SJSA1 (cell line): ENCODE data around the gene CAD. TPM values are rescaled to one million over a fixed set of nuclear protein-coding genes. Genes with fewer than 3 reads are reported as not detected.
A peak's percentile ranks its signal among the peaks of the same experiment; 100 is the strongest.

ENCODE experiments used
- DNase-seq, 2 experiments: peaks; one replicate each; pipeline ENCODE4 v3.0.0-alpha.2; 2015 to 2020; ENCODE audit warnings: low spot score in 2 of 2, low read depth in 1 of 2
- H3K27ac ChIP-seq: fragments of 250-450 bp; sonication (Bioruptor Pico); 2 replicates; pipeline ENCODE4 v1.5.1; 2020; ENCODE audit warnings: mild to moderate bottlenecking, moderate library complexity
- H3K27me3 ChIP-seq: fragments of 250-450 bp; sonication (Bioruptor Pico); replicated peaks from 2 replicates; pipeline ENCODE4 v1.5.1; 2020; ENCODE audit warnings: mild to moderate bottlenecking, moderate library complexity
- H3K36me3 ChIP-seq: fragments of 250-450 bp; sonication (Bioruptor Pico); 2 replicates; pipeline ENCODE4 v1.5.1; 2020; ENCODE audit warnings: mild to moderate bottlenecking
- H3K4me1 ChIP-seq: fragments of 250-450 bp; sonication (Bioruptor Pico); replicated peaks from 2 replicates; pipeline ENCODE4 v1.6.1; 2021; ENCODE audit warnings: mild to moderate bottlenecking
- H3K4me3 ChIP-seq: fragments of 250-450 bp; sonication (Bioruptor Pico); 2 replicates; pipeline ENCODE4 v1.5.1; 2020; ENCODE audit warnings: mild to moderate bottlenecking
- H3K9me3 ChIP-seq: fragments of 250-450 bp; sonication (Bioruptor Pico); replicated peaks from 2 replicates; pipeline ENCODE4 v1.5.1; 2020; ENCODE audit warnings: mild to moderate bottlenecking
- total RNA-seq: library from RNA; depleted of rRNA; stranded (reverse); fragments of >200 nt; shearing (Covaris generic); gene quantifications from 2 replicates; pipeline ENCODE4 v1.2.3, GENCODE V29; 2014

CAD gene
- total RNA-seq, 1 experiment from 2014 or later = 17.6 TPM

- no peak overlapping the region for H3K27ac ChIP-seq
- H3K36me3 ChIP-seq = peaks cover 83% of the 10 kb centered on the region
- no peaks in the 10 kb centered on the region for H3K9me3 ChIP-seq
- no peaks in the 10 kb centered on the region for H3K27me3 ChIP-seq
- H3K4me3 ChIP-seq = no peak overlapping the region
- no peak for DNase-seq
- H3K4me1 ChIP-seq = peaks cover 8% of the 10 kb centered on the region
These were observed 10.8 kb upstream of the CAD start for GRCh38 chr2:27206346-27206745.

- H3K27me3 ChIP-seq = no peaks in the 10 kb centered on the region
- no peak overlapping the region for H3K27ac ChIP-seq
- no peak overlapping the region for H3K4me3 ChIP-seq
- no peaks in the 10 kb centered on the region for H3K9me3 ChIP-seq
- H3K4me1 ChIP-seq = peaks cover 16% of the 10 kb centered on the region
- peaks cover 66% of the 10 kb centered on the region for H3K36me3 ChIP-seq
- no peak for DNase-seq
These were observed 8.6 kb upstream of the CAD start for GRCh38 chr2:27208486-27209050.

GRCh38 chr2:27209621-27210401 lies 7.4 kb upstream of the CAD start:
- Histone ChIP-seq H3K9me3 (no peaks in the 10 kb centered on the region), H3K27me3 (no peaks in the 10 kb centered on the region), H3K36me3 (peaks cover 55% of the 10 kb centered on the region), H3K4me1 (peaks cover 17% of the 10 kb centered on the region), H3K4me3 (no peak overlapping the region), H3K27ac (no peak overlapping the region)
- no peak for DNase-seq

- Histone ChIP-seq H3K9me3 (no peaks in the 10 kb centered on the region), H3K27ac (peak overlapping the region; percentile 83; the same call in 1 of the 2 replicates)
- peak in 1 of 2 experiments; percentile 47 for DNase-seq
These were observed 5.8 kb upstream of the CAD start for GRCh38 chr2:27211241-27211942.

GRCh38 chr2:27211943-27212625 lies 5.1 kb upstream of the CAD start, which contains the start of the genes ATRAID and SLC5A6:
ATRAID (plus strand) TSS chr2:27212041; CDS start chr2:27212369, 328 bp downstream.
SLC5A6 (minus strand) TSS chr2:27212268; CDS start chr2:27207650, 4,618 bp downstream.
- H3K9me3 ChIP-seq = no peaks in the 10 kb centered on the region

More at GRCh38 chr2:27211241-27211942, 5.8 kb upstream of the CAD start:
- Histone ChIP-seq H3K27me3 (no peaks in the 10 kb centered on the region), H3K4me3 (peak overlapping the region; percentile 56), H3K36me3 (peaks cover 53% of the 10 kb centered on the region), H3K4me1 (peaks cover 17% of the 10 kb centered on the region)

GRCh38 chr2:27212626-27213471 lies 4.3 kb upstream of the CAD start:
- no peak for DNase-seq

More at GRCh38 chr2:27211943-27212625, 5.1 kb upstream of the CAD start, which contains the start of the genes ATRAID and SLC5A6:
- Histone ChIP-seq H3K27ac (peak within 1 kb of the TSS; percentile 83), H3K4me3 (peak within 1 kb of the TSS; percentile 56), H3K27me3 (no peaks in the 10 kb centered on the region), H3K4me1 (peaks cover 23% of the 10 kb centered on the region), H3K36me3 (peaks cover 51% of the 10 kb centered on the region)
- peak; percentile 87 to 97 for DNase-seq

GRCh38 chr2:27214941-27215340 lies 2.2 kb upstream of the CAD start:
- peaks cover 33% of the 10 kb centered on the region for H3K4me1 ChIP-seq
- H3K27ac ChIP-seq = no peak overlapping the region
- peaks cover 46% of the 10 kb centered on the region for H3K36me3 ChIP-seq
- no peak overlapping the region for H3K4me3 ChIP-seq
- H3K27me3 ChIP-seq = no peaks in the 10 kb centered on the region
- H3K9me3 ChIP-seq = no peaks in the 10 kb centered on the region
- no peak for DNase-seq

More at GRCh38 chr2:27212626-27213471, 4.3 kb upstream of the CAD start:
- Histone ChIP-seq H3K9me3 (no peaks in the 10 kb centered on the region), H3K36me3 (peaks cover 50% of the 10 kb centered on the region), H3K4me1 (peaks cover 31% of the 10 kb centered on the region), H3K4me3 (peak overlapping the region; percentile 56), H3K27ac (peak overlapping the region; percentile 83), H3K27me3 (no peaks in the 10 kb centered on the region)

- Histone ChIP-seq H3K4me3 (peak overlapping the region; percentile 57), H3K9me3 (no peaks in the 10 kb centered on the region), H3K36me3 (peaks cover 56% of the 10 kb centered on the region), H3K4me1 (peaks cover 25% of the 10 kb centered on the region), H3K27me3 (no peaks in the 10 kb centered on the region), H3K27ac (no peak overlapping the region; the same call in 1 of the 2 replicates)
- DNase-seq = no peak
These were observed 592 bp upstream of the CAD start for GRCh38 chr2:27216416-27217137.

GRCh38 chr2:27218614-27219013 lies 1.4 kb downstream of the CAD start:
- Histone ChIP-seq H3K4me3 (no peak overlapping the region), H3K36me3 (peaks cover 69% of the 10 kb centered on the region), H3K27ac (no peak overlapping the region), H3K27me3 (no peaks in the 10 kb centered on the region), H3K9me3 (no peaks in the 10 kb centered on the region), H3K4me1 (peaks cover 19% of the 10 kb centered on the region)
- DNase-seq = no peak

GRCh38 chr2:27219091-27219490 lies 1.9 kb downstream of the CAD start:
- no peaks in the 10 kb centered on the region for H3K9me3 ChIP-seq
- no peak overlapping the region for H3K27ac ChIP-seq
- no peak overlapping the region for H3K4me3 ChIP-seq
- peaks cover 18% of the 10 kb centered on the region for H3K4me1 ChIP-seq
- no peak for DNase-seq
- no peaks in the 10 kb centered on the region for H3K27me3 ChIP-seq
- peaks cover 73% of the 10 kb centered on the region for H3K36me3 ChIP-seq

GRCh38 chr2:27220091-27220490 lies 2.9 kb downstream of the CAD start:
- peaks cover 18% of the 10 kb centered on the region for H3K4me1 ChIP-seq
- no peak overlapping the region for H3K27ac ChIP-seq
- no peaks in the 10 kb centered on the region for H3K9me3 ChIP-seq
- H3K27me3 ChIP-seq = no peaks in the 10 kb centered on the region
- no peak overlapping the region for H3K4me3 ChIP-seq
- peaks cover 80% of the 10 kb centered on the region for H3K36me3 ChIP-seq
- DNase-seq = no peak

GRCh38 chr2:27221166-27221565 lies 4.0 kb downstream of the CAD start:
- no peaks in the 10 kb centered on the region for H3K9me3 ChIP-seq
- H3K36me3 ChIP-seq = peaks cover 83% of the 10 kb centered on the region
- DNase-seq = no peak
- peaks cover 18% of the 10 kb centered on the region for H3K4me1 ChIP-seq
- no peaks in the 10 kb centered on the region for H3K27me3 ChIP-seq
- no peak overlapping the region for H3K4me3 ChIP-seq
- no peak overlapping the region for H3K27ac ChIP-seq
